Neutrophil (primary cell): Measurements from ENCODE around the gene ENAH.

Source experiments
- H3K27ac ChIP-seq: fragments of 200-600 bp; sonication (generic); 2 replicates; pipeline ENCODE4 v1.5.1; 2016; ENCODE audit warnings: mild to moderate bottlenecking, moderate library complexity
- H3K27me3 ChIP-seq: fragments of 200-600 bp; sonication (generic); 2 replicates; pipeline ENCODE4 v1.6.0; 2016; ENCODE audit warnings: mild to moderate bottlenecking
- H3K36me3 ChIP-seq: fragments of 200-600 bp; sonication (generic); 2 replicates; pipeline ENCODE4 v1.5.1; 2017
- H3K4me1 ChIP-seq, 2 experiments: fragments of 200-600 bp in 1 of 2; sonication (generic) in 1 of 2; 1 replicate in 1 of 2; 2 replicates in 1 of 2; pipeline versions ENCODE4 v1.5.1 to v1.6.1; 2013 to 2016; ENCODE audit warnings: low read depth in 1 of 2, low read length in 1 of 2, mild to moderate bottlenecking in 1 of 2, moderate library complexity in 1 of 2; ENCODE audit not compliant: control insufficient read depth in 1 of 2, insufficient read depth in 1 of 2
- H3K4me3 ChIP-seq, 2 experiments: fragments of 200-600 bp in 1 of 2; sonication (generic) in 1 of 2; 1 replicate in 1 of 2; 2 replicates in 1 of 2; pipeline ENCODE4 v1.5.1; 2013 to 2016; ENCODE audit warnings: low read depth in 1 of 2, low read length in 1 of 2, mild to moderate bottlenecking in 1 of 2, moderate library complexity in 1 of 2
- H3K9me3 ChIP-seq: fragments of 200-600 bp; sonication (generic); 2 replicates; pipeline ENCODE4 v1.5.1; 2016
- CTCF ChIP-seq: fragments of 200-600 bp; sonication (generic); IDR thresholded peaks from 2 replicates; pipeline ENCODE4 v1.5.1; 2016; ENCODE audit warnings: antibody characterized with exemption

ENAH gene

GRCh38 chr1:225509376-225509707 lies 143.6 kb downstream of the ENAH start:
- H3K9me3 ChIP-seq = no peaks in the 10 kb centered on the region
- no peaks in the 10 kb centered on the region for H3K4me1 ChIP-seq
- H3K4me3 ChIP-seq = no peak overlapping the region
- no peak for TF ChIP-seq CTCF
- H3K36me3 ChIP-seq = no peaks in the 10 kb centered on the region
- no peaks in the 10 kb centered on the region for H3K27me3 ChIP-seq
- H3K27ac ChIP-seq = no peak overlapping the region

- H3K4me1 ChIP-seq = no peaks in the 10 kb centered on the region
- H3K36me3 ChIP-seq = no peaks in the 10 kb centered on the region
- TF ChIP-seq CTCF = no peak
- H3K27me3 ChIP-seq = no peaks in the 10 kb centered on the region
- no peak overlapping the region for H3K27ac ChIP-seq
- H3K4me3 ChIP-seq = no peak overlapping the region
- H3K9me3 ChIP-seq = no peaks in the 10 kb centered on the region
Observed at GRCh38 chr1:225508538-225509375, 144.2 kb downstream of the ENAH start.

GRCh38 chr1:225506727-225507126 lies 146.2 kb downstream of the ENAH start:
- no peak overlapping the region for H3K27ac ChIP-seq
- no peaks in the 10 kb centered on the region for H3K4me1 ChIP-seq
- no peaks in the 10 kb centered on the region for H3K9me3 ChIP-seq
- no peak for TF ChIP-seq CTCF
- no peaks in the 10 kb centered on the region for H3K27me3 ChIP-seq
- no peaks in the 10 kb centered on the region for H3K36me3 ChIP-seq
- no peak overlapping the region for H3K4me3 ChIP-seq

GRCh38 chr1:225504776-225505175 lies 148.1 kb downstream of the ENAH start:
- no peaks in the 10 kb centered on the region for H3K36me3 ChIP-seq
- no peak for TF ChIP-seq CTCF
- H3K27me3 ChIP-seq = no peaks in the 10 kb centered on the region

GRCh38 chr1:225500624-225501192 lies 152.2 kb downstream of the ENAH start:
- no peak for TF ChIP-seq CTCF
- H3K27ac ChIP-seq = no peak overlapping the region
- no peaks in the 10 kb centered on the region for H3K9me3 ChIP-seq
- H3K4me1 ChIP-seq = no peaks in the 10 kb centered on the region
- no peaks in the 10 kb centered on the region for H3K36me3 ChIP-seq
- H3K4me3 ChIP-seq = no peak overlapping the region
- no peaks in the 10 kb centered on the region for H3K27me3 ChIP-seq

More at GRCh38 chr1:225504776-225505175, 148.1 kb downstream of the ENAH start:
- H3K4me3 ChIP-seq = no peak overlapping the region
- H3K9me3 ChIP-seq = no peaks in the 10 kb centered on the region
- H3K4me1 ChIP-seq = no peaks in the 10 kb centered on the region
- H3K27ac ChIP-seq = no peak overlapping the region
